GM18511 (cell line): ENCODE measurements around the gene CPA2.

ENCODE experiments used
- ATAC-seq: cut with Tn5 transposase; IDR thresholded peaks from one replicate; pipeline ENCODE4 v1.9.1; 2021; ENCODE audit warnings: mild to moderate bottlenecking, moderate library complexity; ENCODE audit not compliant: unreplicated experiment

Gene CPA2

GRCh38 chr7:130278860-130279259, 12.2 kb downstream of the CPA2 start:
- no peak for ATAC-seq

DNA sequence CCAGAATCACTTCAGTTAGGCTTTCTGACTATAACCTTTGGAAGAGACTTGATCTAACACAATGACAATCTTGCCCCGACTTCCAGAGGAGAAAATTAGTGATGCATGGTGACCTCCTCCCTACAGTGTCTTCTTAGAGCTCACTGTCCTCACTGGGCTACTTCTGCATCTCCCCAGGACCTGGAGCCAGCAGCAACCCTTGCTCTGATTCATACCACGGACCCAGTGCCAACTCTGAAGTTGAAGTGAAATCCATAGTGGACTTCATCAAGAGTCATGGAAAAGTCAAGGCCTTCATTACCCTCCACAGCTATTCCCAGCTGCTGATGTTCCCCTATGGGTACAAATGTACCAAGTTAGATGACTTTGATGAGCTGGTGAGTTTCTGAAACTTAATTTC, 12.6 kb downstream of the CPA2 start:
- ATAC-seq: no peak

DNA sequence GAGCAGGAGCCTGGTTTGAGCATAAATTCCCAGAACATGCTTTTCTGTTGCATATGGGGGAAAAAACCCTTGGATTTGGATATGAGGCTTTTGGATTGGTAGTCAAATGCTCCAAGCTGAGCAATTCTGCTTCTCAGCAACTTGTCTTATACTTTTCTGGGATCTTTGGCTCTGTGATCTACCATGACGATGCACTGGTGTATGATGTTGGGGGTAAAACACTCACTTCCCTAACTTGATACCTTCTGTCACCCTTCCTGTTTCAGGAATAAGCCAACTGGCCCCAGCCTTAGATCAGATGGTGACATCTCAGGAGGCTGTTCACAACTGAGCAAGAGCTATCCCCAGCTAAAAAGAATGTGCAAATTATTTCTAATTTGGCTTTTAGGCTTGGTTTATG, 13.2 kb downstream of the CPA2 start:
- ATAC-seq: no peak

DNA sequence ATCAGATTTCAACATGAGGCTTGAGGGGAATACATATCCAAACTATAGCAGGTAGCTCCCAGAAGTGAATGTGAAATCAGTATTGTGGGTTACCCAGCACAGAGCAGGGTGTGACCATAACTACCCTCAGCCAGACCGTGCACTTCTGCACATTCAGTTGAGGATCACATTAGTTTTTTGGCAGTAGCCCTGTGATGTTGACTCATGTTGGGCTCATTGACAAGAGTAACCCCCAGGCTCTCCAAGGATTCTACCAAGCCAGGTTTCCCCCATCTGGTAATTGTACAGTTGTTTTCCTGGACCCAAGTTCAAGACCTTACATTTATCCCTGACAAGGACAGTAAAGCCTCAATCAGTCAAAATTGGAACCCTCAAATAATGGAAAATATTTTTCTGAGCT, 14.6 kb downstream of the CPA2 start:
- ATAC-seq: no peak

DNA sequence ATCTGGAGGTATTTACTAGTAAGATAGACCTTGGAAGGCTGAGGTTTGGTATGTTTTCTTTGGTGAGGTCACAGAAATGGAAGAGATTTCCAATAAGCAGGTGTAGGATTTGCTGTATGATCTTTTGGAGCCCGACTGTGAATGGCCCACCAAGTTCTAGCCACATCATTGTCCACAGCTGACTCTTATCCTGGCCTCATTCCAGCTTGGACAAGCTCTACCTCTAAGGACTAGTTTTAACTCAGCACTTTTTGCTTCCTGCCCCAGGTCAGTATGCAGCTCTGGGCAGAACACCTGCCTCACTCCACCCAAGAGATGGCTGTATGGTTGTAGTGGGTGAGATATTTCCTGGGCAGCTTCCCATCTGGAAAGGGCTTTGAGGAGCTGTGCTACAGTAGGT, 20.2 kb downstream of the CPA2 start:
- ATAC-seq: no peak

DNA sequence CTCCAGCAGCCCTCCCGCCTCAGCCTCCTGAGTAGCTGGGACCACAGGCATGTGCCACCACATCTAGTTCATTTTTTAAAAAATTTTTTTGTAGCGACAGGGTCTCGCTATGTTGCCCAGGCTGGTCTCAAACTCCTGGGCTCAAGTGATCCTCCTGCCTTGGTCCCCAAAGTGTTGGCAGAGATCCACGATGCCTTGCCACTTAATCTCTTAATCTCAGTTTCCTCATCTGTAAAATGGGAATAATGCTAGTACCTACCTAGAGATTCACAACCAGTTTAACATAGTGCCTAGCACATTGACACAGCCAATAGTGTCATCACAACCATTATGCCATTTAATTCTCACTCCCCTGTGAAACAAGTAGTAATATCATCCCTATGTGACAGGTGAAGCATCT, 21.5 kb downstream of the CPA2 start:
- no peak for ATAC-seq

- ATAC-seq: no peak
Measured at GRCh38 chr7:130288829-130289228, 22.2 kb downstream of the CPA2 start.

DNA sequence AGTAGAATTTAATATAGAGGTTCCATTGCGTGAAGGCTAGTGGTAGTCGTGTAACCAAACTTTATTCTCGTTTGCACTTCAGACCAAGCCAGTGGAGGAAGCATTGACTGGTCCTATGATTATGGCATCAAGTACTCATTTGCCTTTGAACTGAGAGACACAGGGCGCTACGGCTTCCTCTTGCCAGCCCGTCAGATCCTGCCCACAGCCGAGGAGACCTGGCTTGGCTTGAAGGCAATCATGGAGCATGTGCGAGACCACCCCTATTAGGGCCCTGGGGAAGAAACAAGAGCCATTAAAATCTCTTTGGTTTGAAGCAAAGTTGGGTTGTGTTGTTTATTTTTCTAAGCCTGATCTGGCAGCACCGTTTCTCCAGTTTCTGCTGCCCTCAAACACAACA, 22.8 kb downstream of the CPA2 start:
- no peak for ATAC-seq

GRCh38 chr7:130290745-130291144, 24.1 kb downstream of the CPA2 start:
- no peak for ATAC-seq

DNA sequence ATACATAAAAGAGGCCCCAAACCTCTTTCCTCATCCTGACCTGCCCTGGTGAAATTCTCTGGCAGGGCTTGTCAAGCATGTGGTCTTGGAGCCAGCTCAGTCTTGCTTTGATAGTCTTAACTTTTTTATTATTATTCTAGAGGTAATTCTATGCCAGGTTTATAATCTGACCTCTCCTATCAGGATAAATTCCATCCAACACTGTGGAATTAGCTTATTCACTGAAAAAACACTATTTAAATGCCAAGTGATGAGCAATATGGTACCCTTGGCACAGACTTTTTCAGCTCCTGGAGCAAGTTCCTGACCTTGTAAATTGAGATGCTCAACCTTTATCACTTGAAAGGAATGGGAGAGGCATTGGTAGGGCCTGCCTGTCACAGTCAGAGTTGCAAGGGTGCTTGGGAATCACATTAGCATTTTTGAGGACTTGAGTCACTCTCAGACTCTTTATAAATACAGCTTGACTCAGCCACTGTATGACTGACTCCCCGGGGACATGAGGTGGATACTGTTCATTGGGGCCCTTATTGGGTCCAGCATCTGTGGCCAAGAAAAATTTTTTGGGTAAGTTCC, 26.1 kb downstream of the CPA2 start, which contains the start of gene CPA4:
TSS of gene CPA4 (plus strand) at position 480 of the 576 bp plus-strand sequence. CDS start at position 500, 20 bp downstream.
- ATAC-seq: no peak

GRCh38 chr7:130293521-130293920, 26.9 kb downstream of the CPA2 start:
- ATAC-seq: no peak

GRCh38 chr7:130294314-130294713, 27.7 kb downstream of the CPA2 start:
- ATAC-seq: no peak

DNA sequence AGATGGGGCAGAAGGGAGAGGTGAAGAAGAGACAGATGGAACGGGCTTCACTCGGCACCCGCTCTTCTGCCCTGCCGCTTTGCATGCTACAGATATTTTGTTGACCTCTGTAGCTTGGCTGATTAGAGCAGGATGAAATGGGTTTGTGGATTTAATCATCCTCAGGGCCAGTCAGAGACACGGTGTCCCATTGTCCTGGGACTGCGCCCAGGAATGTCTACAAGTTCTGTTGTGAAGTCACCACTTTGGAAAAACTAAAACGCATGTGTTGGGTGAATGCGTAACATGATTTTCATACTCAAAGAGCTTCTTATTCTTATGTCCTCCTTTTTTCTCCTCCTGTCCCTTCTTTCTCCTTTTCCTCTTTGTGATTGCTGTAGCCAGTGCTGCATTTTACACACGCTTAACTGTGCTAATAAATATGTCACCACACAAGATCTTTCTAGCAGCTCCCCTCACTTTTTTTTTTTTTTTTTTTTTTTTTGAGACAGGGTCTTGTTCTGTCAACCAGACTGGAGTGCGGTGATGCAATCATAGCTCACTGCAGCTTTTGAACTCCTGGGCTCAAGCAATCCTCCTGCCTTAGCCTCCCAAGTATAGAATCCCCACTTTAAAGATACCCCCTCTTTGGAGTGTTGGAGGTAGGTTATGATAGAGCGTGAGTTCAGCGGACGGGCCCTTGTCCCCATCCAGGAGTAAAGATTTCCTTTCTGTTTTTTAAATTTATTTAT, 29.7 kb downstream of the CPA2 start:
- ATAC-seq: no peak

DNA sequence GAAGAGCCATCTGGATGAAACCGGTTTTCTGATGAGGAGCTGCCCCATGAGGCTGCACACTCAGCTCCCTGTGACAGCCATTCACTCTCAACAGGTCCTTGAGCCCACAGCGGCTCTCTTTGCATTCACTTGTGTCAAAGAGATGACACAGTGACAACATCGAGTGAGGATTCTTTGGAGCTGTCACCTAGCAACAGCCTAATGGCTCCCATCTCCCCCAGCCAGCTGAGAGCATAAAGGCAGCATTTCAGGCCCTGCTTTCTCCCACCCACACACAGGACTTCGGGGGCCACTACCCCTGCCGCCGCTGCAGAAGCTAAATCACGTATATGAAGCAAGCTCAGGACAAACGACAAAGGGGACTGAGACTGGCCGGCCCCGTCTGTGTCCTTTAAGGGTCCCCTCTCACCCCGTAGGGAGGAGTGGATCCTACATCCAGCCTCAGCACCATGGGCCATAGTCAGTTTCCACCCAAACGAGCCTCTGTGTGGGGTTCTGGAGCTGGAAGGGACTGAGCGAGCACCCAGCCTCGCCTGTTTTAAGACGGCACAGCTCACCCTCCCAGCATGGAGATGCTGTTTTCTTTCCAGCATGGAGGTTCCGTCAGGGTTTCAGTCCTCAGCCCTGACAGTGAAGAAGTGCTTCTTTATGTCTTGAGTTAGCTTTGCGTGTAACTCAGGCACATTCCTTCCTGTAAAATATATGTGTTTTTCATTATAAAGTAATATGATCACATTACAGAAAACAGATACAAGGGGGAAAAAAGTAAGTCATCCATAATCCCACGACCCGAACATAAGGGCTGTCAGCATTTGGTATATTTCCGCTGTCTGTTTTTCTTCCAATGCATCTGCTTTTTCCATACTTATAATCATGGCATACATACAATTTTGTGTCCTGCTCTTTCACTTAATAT, 31.2 kb downstream of the CPA2 start:
- no peak for ATAC-seq

DNA sequence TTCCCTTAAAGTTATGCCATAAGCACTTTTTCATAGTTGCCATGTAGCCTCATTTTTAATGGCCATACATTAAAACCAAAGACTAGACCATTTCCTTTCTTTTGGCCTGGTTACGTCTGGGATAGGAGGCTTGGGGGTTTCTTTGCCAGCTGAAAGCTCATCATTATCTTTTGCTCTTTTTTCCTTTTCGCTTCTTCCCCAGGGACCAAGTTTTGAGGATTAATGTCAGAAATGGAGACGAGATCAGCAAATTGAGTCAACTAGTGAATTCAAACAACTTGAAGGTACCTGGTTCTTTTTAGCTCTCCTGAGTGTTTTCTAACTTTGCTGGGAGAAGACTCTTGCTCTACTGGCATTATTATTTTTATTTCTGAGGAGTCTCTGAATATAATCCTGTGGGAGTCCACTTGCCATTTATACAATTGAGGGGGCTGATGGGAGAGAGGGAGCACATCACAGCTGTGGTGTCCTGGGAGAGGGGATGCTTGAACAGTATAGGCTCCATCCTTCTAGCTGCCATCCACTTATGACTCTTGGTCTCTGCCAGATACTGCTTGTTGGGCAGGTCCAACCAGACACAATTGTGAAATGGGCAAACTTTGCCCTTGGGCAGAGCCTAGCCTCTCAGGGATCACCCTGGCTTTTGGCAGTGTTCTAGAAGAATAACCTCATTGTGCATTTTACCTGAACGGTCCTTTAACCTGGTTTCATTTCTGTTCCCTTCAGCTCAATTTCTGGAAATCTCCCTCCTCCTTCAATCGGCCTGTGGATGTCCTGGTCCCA, 32.1 kb downstream of the CPA2 start:
- ATAC-seq: no peak

DNA sequence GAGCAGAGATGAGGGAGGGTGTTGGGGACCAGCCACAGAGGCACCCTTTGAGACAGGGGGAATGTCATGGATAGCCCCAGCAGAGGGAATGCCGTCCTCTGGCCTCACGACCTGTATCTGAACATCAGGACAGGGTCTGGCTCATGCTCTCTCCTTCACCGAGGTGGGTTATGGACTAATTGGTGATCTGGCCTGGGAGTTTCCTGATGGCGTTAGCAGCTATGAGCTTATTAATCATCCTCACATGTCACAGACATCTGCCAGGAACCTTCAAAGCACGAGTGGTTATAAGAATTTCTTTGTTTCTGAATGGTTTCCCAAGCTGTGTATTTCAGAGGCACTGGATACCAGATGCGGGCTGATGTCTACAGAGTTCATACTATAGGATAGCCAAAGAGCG, 33.2 kb downstream of the CPA2 start:
- no peak for ATAC-seq

- no peak for ATAC-seq
Measured at GRCh38 chr7:130301501-130302020, 34.9 kb downstream of the CPA2 start.

GRCh38 chr7:130302649-130303048, 36.0 kb downstream of the CPA2 start:
- ATAC-seq: no peak

DNA sequence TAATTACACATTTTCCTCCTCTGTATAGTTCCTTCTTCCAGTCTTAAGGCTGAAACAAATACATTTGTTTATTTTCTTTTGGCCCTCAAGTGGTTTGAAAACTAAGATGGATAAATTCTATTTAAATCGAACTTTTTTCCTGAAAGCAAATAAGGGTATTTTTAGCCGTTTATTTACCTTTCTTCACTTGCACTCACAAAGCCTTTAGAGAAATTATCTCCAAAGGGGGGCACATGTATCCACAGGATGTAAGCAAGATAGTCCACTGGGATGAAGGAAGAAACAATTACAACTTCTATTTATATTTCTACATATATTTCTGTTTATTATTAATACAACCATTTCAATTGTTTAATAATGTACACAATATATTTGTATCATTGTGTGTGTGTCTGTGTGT, 36.5 kb downstream of the CPA2 start:
- no peak for ATAC-seq

DNA sequence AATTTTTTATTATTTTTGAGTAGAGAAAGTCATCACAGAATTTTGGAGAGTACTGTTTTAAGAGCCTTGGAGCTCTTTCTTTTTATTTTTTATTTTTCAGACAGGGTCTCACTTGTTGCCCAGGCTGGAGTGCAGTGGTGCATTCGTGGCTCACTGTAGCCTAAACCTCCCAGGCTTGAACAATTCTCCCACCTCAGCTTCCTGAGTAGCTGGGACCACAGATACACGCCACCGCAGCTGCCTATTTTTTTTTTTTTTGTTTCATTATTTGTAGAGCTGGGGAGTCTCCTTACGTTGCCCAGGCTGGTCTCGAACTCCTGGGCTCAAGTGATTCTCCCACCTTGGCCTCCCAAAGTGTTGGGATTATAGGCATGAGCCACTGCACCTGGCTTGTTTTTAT, 36.9 kb downstream of the CPA2 start:
- ATAC-seq: no peak

- no peak for ATAC-seq
Measured at GRCh38 chr7:130303982-130304381, 37.3 kb downstream of the CPA2 start.
